SK-N-MC (cell line): ENCODE data around the gene ZNF273.

Experiments used
- EZH2 ChIP-seq: fragments of 200-600 bp; sonication (generic); IDR thresholded peaks from one replicate; pipeline ENCODE4 v1.6.1; 2017; ENCODE audit warnings: antibody characterized with exemption
- FOXP2 ChIP-seq: optimal IDR thresholded peaks from 2 replicates; pipeline ENCODE3; 2011; ENCODE audit warnings: mild to moderate bottlenecking, moderate library complexity; ENCODE audit not compliant: insufficient read depth; ENCODE audit errors: extremely low read length, control extremely low read depth
- POLR2AphosphoS5 ChIP-seq: IDR thresholded peaks from 2 replicates; pipeline ENCODE4 v1.6.1; 2012; ENCODE audit warnings: mild to moderate bottlenecking, low read depth, low read length, borderline replicate concordance

- TF ChIP-seq POLR2AphosphoS5 = no peak
- no peak for TF ChIP-seq EZH2
- no peak for TF ChIP-seq FOXP2
Measured at GRCh38 chr7:64892116-64892515, 11.0 kb upstream of the ZNF273 start.
